Activated naive CD4-positive, alpha-beta T cell treated with anti-CD3 and anti-CD28 coated beads, Interleukin-2, amount 50 U/mL, for 72 hours (primary cell): Measurements from ENCODE around the gene CARM1. TPM values are rescaled to one million over a fixed set of nuclear protein-coding genes. Genes with fewer than 3 reads are reported as not detected.

Experiments used
- ATAC-seq, 2 donors: fragments of 150-1000 bp; cut with Tn5 transposase; 2 replicates each; pipeline ENCODE4 v1.10.0; 2021; ENCODE audit warnings: mild to moderate bottlenecking in 2 of 2, moderate library complexity in 2 of 2
- DNase-seq, 2 donors: peaks; one replicate each; pipeline ENCODE4 v3.0.0; 2021 to 2022; ENCODE audit warnings: low spot score in 2 of 2
- H3K27ac Mint-ChIP-seq, 2 donors: one replicate each; pipeline ENCODE4 v1.8.0; 2022; ENCODE audit warnings: mild to moderate bottlenecking in 2 of 2, mixed read lengths in 2 of 2
- H3K36me3 Mint-ChIP-seq, 2 donors: one replicate each; pipeline ENCODE4 v1.8.0; 2022; ENCODE audit warnings: mixed read lengths in 2 of 2
- H3K9me3 Mint-ChIP-seq, 2 donors: one replicate each; pipeline ENCODE4 v1.8.0; 2022; ENCODE audit warnings: mixed read lengths in 2 of 2
- total RNA-seq, 2 donors: library from RNA; stranded (reverse); gene quantifications; one replicate each; pipeline ENCODE4 v1.2.3, GENCODE V29; 2022

CARM1 gene
- total RNA-seq, 2 donors from 2014 or later, result 46.4 to 73.6 TPM

DNA sequence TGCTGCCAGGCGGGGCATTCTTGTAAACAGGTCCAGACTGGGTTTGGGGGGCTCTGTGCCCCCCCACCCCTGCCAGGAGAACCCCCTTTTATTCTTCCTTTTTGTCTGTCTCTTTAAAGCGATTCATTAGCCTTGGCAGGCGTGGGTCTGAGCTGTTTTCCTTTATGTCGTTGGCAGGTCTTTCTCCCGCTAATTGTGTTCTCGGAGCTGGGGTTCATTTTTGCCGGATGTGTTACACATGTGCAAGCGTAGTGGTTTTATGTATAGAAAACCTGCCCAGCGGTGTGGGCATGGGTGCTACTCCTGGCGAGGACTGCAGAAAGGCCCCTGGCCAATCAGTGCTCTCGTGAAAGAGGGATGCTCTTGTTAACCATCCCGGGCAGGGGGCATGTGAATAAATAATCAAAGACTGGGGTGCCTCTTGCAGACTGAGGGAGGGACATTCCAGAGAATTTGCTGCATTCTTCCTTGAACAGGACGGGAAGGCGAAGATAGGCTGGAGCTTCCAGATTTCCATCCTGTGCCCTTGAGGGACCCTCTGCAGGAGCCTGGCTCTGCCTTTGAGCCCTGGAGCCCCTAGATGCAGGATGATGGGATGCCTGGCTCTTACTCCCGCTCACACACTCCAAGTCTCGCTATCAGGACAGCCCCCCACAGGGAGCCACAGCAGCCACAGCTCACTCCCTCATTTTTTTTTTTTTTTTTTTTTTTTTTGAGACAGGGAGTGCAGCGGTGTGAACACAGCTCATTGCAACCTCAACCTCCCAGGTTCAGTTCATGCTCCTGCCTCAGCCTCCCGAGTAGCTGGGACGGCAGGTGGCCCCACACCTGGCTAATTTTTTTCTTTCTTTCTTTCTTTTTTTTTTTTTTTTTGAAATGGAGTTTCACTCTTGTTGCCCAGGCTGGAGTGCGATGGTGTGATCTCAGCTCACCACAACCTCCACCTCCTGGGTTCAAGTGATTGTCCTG, 14.1 kb downstream of the CARM1 start:
- Mint-ChIP-seq H3K36me3 (no peaks in the 10 kb centered on the region), H3K9me3 (no peaks in the 10 kb centered on the region), H3K27ac (peak overlapping the region in 1 of 2 donors; percentile 44)
- DNase-seq (no peak), ATAC-seq (no peak)

DNA sequence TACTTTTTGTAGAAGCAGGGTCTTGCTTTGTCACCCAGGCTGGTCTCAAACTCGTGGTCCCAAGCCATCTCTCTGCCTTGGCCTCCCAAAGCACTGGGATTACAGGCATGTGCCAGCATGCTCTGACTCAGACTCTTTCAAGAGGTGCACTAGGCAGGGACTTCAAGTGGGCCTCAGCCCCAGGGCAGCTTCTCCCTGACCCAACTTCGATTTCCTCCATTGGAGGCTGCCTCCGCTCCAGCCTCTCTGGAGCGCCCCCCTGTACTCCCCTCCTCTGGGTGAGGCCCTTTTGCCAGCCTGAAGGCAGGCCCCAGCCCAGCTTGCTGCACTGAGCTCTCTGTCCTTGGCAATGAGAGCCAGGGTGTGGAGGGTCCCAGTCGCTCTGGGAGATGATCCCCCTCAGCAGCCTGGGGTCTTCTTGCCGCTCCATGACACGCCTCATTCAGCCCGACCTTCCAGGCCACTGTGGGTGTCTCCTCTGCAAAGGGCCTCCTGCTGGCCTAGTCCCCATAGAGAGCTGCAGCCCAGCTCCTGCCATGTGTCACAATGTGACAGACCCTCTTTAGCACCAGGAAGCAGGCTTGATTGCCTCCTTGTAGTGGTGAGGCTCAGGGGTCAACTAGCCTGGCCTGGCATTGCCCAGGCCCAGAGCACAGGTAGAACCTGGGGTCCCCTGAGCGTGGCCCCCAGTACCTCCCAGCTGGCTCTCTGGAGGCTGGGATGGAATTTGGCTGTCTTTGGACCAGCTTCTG, 16.4 kb downstream of the CARM1 start:
- no peak for ATAC-seq

DNA sequence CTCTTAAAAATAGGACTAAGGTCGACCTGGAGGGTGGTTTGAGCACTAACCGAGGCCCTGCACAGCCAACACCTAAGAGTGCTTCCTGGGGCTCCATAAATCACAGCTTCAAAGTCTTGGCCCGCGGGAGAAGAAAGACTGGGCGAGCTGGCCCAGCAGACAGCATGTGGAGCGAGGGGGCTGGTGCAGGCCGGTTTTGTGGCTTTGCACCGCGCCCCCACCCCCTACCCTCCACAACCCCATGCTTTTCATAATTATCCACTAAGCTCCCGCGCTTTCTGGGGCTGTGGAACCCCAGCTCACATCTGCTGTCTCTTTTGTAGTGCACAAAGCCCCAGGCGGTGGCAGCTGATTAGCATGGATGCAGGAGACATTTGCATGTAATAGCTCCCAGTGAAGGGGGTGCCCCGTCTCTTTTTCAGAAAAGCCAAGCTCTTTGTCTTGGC, 17.1 kb downstream of the CARM1 start:
- H3K36me3 Mint-ChIP-seq, result no peaks in the 10 kb centered on the region
- no peak overlapping the region for H3K27ac Mint-ChIP-seq
- DNase-seq, result no peak
- H3K9me3 Mint-ChIP-seq, result no peaks in the 10 kb centered on the region
- ATAC-seq, result no peak

More for the DNA sequence above, 16.4 kb downstream of the CARM1 start:
- no peaks in the 10 kb centered on the region for H3K36me3 Mint-ChIP-seq
- H3K27ac Mint-ChIP-seq, result peak overlapping the region; percentile 60 to 76
- no peaks in the 10 kb centered on the region for H3K9me3 Mint-ChIP-seq
- DNase-seq, result no peak

DNA sequence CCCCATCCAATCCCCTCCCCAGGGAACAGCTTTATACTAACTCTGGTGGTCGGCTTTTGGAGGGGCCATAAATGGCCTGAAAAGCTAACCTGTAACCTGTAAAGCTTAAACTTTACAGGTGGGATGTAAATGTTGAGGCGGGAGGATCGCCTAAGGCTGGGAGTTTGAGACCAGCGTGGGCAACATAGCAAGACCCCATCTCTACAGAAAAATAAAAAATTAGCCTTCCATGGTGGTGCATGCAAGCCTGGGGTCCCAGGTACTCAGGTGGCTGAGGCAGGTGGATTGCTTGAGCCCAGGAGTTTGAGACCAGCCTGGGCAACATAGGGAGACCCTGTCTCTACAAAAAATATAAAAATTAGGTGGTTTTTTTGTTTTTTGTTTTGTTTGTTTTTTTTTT, 18.5 kb downstream of the CARM1 start:
- DNase-seq, result no peak
- Mint-ChIP-seq H3K36me3 (no peaks in the 10 kb centered on the region), H3K9me3 (no peaks in the 10 kb centered on the region), H3K27ac (no peak overlapping the region)
- no peak for ATAC-seq

DNA sequence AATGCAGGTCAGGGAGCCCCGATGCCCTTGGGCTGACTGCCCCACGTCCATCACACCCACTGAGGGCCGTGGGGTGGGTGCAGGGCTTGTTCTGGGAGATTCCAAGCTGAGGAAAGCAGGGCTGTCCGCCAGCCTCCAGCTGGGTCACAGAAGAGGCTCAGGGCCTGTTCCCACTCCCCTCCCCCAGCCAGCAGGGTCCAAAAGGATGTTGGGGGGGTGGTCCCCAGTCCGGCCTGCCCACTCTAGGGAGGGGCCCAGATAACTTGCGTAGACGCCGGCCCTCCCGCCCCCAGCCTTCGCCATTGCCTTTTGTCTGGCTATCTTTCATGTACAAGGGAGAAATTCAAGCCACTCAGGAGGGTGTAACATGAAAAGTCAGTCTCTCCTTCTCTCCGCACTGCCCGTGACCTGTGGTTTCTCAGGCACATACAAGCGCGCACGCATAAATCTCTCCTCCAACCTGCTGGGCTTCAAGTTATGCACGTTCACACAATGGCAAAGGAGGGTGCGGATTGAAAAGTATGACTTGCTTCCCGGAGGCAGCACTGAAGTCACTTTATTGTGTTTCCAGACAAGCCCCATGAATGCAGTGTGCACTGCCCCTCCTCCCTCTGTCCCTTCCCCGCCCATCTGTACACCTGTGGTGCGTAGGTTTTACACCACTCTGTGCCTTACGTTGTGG, 20.2 kb downstream of the CARM1 start:
- no peak for ATAC-seq
- no peak overlapping the region for H3K27ac Mint-ChIP-seq
- no peak for DNase-seq
- no peaks in the 10 kb centered on the region for H3K9me3 Mint-ChIP-seq
- H3K36me3 Mint-ChIP-seq, result no peaks in the 10 kb centered on the region

DNA sequence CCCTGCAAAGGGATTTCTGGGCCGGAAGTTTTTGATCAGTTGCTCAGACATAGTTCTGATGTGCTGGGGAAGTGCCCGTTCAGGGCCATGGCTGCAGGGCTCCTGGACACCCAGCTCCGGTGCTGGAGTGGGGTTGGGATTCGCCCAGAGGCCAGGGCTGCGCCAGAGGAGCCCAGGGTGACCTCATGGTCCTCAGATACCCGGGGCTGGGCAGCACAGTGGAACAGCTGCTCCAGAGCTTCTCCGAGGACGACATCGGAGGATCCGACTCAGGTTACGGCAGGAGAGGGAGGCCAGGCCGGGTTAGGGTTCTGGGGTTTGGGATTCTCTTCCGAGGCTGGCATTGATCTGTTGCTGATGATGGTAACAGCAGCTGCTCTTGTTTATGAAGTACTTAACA, 20.9 kb downstream of the CARM1 start:
- DNase-seq (no peak), ATAC-seq (no peak)
- no peak overlapping the region for H3K27ac Mint-ChIP-seq
- no peaks in the 10 kb centered on the region for H3K36me3 Mint-ChIP-seq
- H3K9me3 Mint-ChIP-seq, result no peaks in the 10 kb centered on the region

DNA sequence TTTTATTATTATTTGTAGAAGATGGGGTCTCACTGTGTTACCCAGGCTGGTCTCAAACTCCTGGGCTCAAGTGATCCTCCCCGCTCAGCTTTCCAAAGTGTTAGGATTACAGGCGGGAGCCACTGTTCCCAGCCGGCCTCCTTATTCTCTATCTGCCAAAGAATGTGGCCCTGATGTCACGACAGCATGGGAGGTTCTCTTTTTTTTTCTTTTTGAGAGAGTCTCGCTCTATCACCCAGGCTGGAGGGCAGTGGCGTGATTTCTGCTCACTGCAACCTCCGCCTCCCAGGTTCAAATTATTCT, 23.5 kb downstream of the CARM1 start:
- DNase-seq (no peak), ATAC-seq (no peak)
- H3K27ac Mint-ChIP-seq, result no peak overlapping the region
- no peaks in the 10 kb centered on the region for H3K9me3 Mint-ChIP-seq
- H3K36me3 Mint-ChIP-seq, result no peaks in the 10 kb centered on the region

DNA sequence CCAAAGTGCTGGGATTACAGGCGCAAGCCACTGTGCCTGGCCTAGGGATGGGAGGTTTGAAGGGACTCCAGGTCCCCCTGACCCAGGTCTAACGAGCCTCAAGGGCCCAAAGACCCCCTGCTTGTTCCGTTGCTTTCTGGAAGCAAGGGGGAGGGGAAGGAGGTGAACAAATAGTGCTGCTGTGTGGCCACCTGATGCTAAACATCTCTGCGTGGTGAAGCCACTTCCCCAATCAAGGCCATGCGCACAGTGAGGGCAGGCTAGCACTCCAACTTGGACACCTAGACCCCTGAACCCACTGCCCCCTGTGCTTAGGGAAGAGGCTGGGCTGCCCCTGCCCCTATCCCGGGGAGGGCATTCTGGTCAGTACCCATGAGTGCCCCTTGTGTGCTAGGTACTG, 24.0 kb downstream of the CARM1 start:
- no peaks in the 10 kb centered on the region for H3K36me3 Mint-ChIP-seq
- no peak for ATAC-seq
- no peaks in the 10 kb centered on the region for H3K9me3 Mint-ChIP-seq
- DNase-seq, result no peak
- no peak overlapping the region for H3K27ac Mint-ChIP-seq

DNA sequence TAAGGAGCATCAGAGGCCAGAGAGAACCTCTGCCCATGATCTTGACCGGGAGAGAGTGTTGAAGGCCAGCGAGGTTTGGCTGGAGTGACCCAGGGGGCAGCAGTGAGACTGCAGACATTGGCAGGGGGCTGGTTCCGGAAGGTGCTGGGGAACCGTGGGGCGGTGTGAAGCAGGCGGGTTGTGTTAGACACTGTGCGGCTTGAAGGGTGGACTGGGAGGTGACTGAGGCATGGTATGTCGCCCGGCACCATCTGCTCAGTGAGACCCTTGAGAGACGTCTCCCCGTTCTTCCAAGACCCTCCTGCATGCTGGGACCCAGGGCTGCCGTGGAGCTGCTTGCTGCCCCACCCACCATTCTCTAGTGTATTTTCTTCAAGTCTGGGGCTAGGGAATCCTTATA, 24.6 kb downstream of the CARM1 start:
- ATAC-seq, result no peak
- no peak for DNase-seq
- no peaks in the 10 kb centered on the region for H3K36me3 Mint-ChIP-seq
- no peaks in the 10 kb centered on the region for H3K9me3 Mint-ChIP-seq
- no peak overlapping the region for H3K27ac Mint-ChIP-seq

DNA sequence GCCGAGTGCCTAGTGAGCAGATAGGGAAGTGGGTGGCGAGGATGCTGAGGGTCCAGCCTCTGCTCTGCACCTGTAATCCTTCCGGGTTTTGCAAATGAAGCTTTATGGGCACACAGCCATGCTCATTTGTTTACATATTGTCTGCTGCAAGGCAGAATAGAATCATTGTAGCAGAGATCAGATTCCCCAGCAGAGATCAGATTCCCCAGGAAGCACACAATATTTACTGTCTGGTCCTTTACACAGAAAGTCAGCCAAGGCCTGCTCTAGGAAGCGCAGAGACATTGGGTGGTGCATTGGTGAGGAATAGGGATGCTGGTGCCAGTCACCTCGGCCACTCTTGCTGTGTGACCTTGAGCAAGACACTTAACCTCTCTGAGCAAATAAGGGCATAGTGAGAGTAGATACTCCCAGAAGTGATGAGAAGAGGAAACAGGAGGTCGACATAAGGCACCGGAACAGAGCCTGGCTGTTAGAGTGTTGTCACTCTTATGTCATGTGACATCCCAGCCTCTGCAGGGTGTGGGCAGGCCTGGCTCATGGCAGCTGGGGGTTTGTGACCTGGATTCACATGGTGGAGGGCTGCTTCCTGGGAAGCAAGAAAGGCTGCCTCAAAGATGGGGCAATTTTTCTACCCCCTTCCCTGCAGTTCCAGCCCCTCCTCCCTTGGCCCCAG, 25.6 kb downstream of the CARM1 start:
- Mint-ChIP-seq H3K36me3 (no peaks in the 10 kb centered on the region), H3K27ac (peak overlapping the region; percentile 58 to 75), H3K9me3 (no peaks in the 10 kb centered on the region)
- no peak for DNase-seq
- peak in 1 of 2 donors; percentile 66 for ATAC-seq

DNA sequence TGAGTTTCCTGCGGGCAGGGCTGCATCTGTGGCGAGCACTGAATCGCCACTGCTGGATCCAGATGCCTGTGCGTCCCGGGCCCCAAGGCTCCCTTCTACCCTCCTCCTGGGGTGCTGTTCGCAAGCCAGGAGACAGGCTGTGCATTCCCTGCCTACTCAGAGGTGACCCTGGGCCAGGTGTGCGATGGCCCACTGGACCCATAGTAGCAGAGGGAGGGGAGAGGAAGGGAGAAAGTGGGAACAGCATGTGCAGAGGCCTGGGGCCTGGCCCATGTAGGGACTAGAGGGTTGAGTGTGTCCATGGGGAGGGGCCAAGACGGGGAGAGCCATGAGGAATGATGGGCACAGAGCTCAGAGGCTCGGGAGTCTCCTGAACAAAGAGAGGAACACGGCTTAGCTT, 27.3 kb downstream of the CARM1 start:
- peak overlapping the region in 1 of 2 donors; percentile 65 for H3K27ac Mint-ChIP-seq
- DNase-seq (no peak), ATAC-seq (no peak)
- no peaks in the 10 kb centered on the region for H3K9me3 Mint-ChIP-seq
- no peaks in the 10 kb centered on the region for H3K36me3 Mint-ChIP-seq

DNA sequence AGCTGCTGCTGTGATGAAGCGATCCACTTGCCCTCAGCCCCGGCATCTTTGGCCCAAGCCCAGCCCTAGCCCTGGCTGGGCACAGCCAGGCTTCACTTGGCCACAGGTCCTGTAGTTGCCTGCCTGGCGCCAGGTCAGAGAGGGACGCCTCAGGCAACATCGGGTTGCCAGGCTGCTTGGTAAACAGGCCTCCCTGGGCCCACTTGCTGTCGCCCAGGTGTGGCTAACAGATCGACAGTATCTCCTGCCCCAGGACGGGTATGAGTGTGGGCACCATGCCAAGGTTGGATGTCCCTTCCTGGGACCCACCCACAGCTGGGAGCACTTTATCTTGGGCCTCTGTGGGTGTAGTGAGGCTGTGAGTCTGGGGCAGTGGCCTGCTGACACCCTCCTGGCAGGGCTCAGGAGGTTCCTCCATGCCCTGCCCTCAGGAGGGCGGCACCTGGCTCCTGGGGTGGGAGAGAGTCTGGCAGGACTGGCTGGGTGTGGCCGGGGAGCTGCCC, 27.8 kb downstream of the CARM1 start:
- no peaks in the 10 kb centered on the region for H3K36me3 Mint-ChIP-seq
- peak overlapping the region in 1 of 2 donors; percentile 29 for H3K27ac Mint-ChIP-seq
- ATAC-seq, result no peak
- DNase-seq, result no peak
- H3K9me3 Mint-ChIP-seq, result no peaks in the 10 kb centered on the region

DNA sequence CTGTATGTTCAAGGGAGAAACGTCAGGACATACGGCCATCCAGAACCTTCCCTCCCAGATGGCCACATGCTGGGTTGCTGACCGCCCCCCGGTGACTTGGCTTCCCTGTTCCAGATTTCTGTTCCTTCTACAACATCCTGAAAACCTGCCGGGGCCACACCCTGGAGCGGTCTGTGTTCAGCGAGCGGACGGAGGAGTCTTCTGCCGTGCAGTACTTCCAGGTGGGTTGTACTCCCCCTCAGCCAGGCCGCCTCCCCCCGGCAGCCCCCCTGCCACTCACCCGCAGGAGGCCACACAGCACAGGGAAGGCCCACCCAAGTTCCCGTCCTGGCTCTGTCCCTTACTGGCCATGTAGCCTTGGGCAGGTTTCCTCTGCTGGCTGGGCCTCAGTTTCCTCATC, 36.6 kb downstream of the CARM1 start:
- Mint-ChIP-seq H3K36me3 (no peaks in the 10 kb centered on the region), H3K27ac (no peak overlapping the region), H3K9me3 (no peaks in the 10 kb centered on the region)
- no peak for DNase-seq
- ATAC-seq, result no peak

DNA sequence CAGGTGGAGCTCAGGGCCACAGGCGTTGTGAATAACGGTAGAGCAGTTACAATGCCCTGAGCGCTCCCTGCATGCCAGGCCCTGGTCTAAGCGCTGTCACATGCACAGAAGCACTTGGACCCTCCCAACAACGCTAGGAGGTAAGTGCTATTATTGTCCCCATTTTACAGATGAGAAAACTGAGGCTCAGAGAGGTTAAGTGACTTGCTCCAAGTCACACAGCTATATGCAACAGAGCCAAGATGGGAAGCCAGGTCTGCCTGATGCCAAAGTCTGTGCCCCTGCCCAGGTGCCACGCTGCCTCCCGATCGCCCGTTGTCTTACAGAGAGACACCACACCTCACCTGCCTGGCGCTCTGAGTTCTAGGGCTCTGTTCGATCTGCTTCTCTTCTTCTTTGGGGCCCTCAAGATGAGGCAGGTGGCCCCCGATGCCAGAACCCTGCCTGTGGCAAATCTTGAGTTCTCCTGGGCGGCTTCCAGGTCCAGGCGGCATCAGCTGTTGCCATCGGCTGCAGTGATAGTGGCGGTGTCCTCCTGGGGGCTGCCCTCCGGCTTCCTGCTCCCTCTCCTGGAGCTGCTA, 37.1 kb downstream of the CARM1 start:
- Mint-ChIP-seq H3K9me3 (no peaks in the 10 kb centered on the region), H3K36me3 (no peaks in the 10 kb centered on the region), H3K27ac (no peak overlapping the region)
- no peak for DNase-seq
- ATAC-seq, result no peak

DNA sequence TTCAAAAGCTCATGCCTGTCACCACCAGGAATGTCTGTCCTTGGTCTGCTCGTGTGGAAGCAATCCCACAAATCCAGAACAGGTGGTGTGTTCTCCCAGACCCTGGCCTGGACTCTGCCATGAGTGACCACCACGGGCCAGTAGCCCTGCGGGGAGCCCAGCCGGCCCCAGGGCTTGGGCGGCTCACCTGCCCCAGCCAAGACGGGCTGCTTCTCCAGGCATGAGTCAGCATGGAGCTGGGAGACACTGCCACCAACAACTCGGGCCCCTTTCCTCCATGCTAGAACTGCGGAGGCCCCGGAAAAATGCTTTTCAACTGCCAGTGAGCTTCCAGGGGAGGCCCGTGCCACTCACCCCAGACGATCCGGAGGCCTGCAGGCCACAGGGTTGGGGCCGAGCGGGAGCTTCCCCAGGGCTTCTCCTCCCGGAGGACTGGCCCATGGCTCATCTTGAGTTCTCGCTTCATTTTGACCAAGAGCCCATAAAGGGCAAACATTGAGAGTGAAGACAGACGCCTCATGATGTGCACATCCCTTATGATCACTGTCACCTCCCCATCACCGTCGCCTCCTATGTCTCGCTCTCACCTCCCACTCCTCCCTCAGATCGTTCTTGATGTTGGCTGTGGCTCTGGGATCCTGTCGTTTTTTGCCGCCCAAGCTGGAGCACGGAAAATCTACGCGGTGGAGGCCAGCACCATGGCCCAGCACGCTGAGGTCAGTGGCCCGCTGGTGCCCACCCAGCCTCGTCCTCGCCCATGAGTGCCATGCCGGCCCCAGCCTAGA, 40.4 kb downstream of the CARM1 start:
- DNase-seq, result no peak
- Mint-ChIP-seq H3K27ac (peak overlapping the region; percentile 66 to 67), H3K36me3 (no peaks in the 10 kb centered on the region), H3K9me3 (no peaks in the 10 kb centered on the region)
- no peak for ATAC-seq
